Right forelimb (tissue), 1 donor: Measurements from ENCODE around the gene AGRN.
"Not testable (repeated sequence)": the region's sequence is repeated elsewhere in the genome, so short reads cannot be mapped to it uniquely, and the experiment has no call there.

Experiments
- DNase-seq: peaks from one replicate; pipeline ENCODE4 v3.0.0-alpha.2; 2018

The AGRN gene

DNA sequence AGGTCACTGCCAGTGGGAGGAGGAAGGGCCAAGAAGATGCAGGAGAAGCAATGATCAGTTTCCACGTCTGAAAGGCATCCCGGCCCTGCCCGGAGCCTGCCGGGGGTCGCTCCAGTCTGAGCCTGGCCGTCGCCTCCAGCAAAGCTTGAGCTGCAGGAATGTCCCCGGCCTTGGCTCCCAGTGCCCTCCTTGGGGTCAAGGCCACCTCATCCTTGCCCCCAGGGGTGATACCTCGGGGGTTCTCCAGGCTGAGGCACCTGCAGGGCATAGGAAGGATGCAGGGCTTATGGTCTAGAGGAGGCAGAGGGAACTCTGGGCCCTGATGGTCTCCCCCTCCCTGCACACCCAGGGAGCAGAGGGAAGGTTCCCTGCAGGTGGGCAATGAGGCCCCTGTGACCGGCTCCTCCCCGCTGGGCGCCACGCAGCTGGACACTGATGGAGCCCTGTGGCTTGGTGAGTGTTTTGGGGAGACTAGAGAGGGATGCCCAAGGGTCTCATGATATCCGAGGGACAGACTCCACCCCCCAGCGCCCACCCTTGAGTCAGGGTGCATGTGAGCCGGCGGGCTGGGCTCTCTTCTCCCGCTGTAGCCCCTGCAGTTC lies 34.3 kb downstream of the AGRN start:
- no peak for DNase-seq

DNA sequence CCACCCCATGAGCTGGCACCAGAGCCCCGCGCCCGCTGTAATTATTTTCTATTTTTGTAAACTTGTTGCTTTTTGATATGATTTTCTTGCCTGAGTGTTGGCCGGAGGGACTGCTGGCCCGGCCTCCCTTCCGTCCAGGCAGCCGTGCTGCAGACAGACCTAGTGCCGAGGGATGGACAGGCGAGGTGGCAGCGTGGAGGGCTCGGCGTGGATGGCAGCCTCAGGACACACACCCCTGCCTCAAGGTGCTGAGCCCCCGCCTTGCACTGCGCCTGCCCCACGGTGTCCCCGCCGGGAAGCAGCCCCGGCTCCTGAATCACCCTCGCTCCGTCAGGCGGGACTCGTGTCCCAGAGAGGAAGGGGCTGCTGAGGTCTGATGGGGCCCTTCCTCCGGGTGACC lies 35.1 kb downstream of the AGRN start:
- no peak for DNase-seq

DNA sequence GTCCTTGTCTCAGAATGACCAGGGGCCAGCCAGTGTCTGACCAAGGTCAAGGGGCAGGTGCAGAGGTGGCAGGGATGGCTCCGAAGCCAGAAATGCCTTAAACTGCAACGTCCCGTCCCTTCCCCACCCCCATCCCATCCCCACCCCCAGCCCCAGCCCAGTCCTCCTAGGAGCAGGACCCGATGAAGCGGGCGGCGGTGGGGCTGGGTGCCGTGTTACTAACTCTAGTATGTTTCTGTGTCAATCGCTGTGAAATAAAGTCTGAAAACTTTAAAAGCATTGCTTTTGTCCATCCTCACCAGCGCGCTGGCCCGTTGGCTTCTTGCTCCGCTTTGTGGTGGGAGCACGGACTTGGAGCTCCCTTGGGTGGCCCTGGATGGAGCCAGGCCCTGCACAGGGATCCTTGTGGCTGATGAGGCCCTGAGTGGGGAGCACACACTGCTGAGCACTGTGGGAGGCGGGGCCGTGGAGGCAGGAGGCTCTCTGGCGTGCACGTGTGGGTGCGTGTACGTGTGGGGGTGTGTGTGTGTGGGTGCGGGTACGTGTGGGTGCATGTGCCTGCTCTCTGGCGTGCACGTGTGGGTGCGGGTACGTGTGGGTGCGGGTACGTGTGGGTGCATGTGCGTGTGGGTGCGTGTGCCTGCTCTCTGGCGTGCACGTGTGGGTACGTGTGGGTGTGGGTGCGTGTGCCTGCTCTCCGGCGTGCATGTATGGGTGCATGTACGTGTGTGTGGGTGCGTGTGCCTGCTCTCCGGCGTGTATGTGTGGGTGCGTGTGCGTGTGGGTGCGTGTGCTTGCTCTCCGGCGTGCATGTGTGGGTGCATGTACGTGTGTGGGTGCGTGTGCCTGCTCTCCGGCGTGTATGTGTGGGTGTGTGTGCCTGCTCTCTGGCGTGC lies 36.2 kb downstream of the AGRN start:
- no peak for DNase-seq

DNA sequence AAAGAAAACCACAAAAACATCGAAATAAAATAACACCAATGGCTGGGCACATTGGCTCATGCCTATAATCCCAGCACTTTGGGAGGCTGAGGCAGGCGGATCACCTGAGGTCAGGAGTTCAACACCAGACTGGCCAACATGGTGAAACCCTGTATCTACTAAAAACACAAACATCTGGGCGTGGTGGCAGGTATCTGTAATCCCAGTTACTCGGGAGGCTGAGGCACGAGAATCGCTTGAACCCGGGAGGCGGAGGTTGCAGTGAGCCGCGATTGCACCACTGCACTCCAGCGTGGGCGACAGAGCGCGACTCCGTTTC lies 37.8 kb downstream of the AGRN start:
- not testable (repeated sequence) for DNase-seq

DNA sequence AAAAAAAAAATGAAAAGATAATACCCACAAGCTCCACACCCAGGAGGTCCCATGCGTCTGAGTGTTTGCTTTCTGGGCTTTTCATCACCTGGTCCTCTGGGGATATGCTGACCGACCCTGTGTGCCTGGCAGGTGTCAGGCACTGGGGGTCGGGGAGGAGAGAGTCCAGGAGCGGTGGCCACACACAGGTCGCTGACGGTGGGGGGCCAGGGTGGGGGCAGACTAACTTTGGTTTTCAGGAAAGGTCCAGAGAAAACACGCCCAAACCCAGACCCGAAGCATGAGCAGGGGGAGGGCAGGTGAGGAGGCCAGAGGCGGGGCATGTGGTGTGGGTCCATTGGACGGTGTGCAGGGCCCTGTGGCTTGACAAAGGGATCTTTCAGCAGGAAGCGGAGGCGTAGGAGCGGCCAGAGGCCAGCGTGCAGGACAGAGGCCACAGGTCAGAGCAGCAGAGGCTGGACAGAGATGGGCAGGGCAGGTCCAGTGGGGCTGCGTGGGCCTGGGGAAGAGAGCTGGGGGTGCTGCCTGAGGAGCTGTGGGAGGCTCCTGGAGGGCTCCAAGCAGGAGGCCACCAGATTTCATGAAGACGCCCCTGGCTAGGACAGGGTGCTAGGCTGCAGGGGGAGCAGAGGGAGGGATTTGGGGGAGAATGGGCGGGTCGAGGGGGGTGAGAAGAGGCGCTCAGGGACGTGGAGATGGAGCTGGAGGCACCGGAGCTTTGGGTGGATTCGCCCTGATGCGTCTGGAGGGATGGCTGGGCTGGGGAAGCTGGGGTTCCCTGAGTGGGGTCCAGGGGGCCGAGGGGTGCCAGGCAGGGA lies 38.4 kb downstream of the AGRN start:
- no peak for DNase-seq

DNA sequence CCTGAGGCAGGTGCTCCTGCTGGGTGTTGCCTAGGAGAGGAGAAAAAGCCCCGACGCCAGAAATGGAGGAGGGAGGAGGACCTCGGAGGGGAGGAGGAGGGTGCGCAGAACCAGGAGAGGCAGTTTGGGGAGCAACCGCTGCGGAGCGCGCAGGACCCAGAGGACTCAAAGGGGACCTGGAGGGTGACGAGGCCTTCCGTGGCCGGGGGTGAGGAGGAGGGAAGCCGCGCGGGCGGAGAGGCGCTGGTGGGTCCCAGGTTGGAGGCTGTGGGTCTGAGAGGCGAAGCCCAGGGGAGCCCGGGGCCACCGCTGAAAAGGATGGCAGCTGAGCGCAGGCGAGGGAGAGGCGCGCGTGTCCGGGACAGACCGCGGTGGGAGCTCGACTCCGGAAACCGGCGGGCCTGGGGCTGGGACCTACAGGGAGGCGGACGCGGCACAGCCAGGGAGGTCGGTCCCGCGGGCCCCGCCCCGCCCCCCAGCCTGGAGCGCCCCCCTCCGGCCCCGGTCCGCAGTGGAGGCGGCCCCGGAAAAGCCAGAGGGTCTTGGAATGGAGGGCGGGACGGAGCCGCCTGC lies 39.1 kb downstream of the AGRN start:
- no peak for DNase-seq

DNA sequence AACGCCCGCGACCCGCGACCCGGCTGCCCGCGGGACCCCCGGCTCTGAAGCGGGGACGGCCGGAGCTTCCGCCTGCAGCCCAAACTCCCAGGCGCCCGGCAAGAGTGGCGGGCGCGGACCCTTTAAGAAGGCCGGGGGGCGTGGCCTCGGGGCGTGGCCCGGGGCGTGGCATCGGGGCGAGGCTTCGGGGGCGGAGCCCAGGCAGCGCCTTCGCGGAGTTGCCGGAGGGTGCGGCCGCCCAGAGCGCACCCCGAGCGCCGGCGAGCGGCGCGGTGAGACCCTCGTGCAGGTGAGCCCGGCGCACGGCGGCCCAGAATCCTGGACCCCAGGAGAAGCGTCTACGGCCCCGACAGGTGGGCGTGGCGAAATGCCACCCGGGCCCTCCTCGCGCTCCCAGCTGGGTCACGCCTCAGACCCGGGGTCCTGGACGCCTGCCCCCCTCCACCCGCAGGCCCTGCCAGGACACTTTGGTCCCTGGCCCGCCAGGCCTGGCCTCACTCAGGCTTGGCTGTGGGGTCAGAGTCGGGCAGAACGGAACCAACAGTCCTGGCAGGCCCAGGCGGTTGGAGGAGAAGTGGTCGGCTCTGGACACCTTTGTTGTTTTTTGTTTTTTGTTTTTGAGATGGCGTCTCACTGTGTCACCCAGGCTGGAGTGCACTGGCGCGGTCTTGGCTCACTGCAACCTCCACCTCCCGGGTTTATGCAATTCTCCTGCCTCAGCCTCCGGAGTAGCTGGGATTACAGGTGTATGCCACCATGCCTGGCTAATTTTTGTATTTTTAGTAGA lies 39.8 kb downstream of the AGRN start:
- DNase-seq = peak; percentile 76

DNA sequence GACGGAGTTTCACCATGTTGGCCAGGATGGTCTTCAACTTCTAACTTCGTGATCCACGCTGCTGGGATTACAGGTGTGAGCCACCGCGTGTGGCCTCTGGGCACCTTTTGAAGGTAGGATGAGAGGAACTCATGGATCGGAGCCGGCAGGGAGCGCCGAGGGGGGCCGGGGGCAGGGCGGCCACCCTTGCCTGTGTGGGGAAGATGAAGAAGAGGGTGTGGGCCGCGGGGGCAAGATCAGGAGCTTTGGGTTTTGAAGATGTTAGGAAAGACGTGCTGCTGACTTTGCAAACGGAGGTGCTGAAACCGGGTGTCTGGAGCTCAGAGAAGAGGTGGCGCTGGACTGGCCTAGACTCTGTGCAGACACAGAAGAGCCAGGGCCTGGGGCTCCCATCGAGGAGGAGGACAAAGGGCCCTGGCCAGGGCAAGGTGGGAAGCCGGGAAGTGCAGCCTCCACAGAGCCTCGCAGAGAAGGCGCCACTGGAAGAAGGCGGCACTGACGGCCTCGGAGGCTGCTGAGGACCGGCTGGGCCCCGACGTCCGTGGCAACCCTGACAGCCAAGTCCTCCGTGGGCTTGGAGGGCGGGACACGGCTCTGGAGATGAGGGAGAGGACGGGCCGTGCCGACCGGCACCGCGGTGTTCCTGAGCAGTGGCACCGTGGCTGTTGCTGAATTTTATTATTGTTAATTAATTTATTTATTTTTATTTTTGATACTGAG lies 40.5 kb downstream of the AGRN start:
- DNase-seq = no peak

DNA sequence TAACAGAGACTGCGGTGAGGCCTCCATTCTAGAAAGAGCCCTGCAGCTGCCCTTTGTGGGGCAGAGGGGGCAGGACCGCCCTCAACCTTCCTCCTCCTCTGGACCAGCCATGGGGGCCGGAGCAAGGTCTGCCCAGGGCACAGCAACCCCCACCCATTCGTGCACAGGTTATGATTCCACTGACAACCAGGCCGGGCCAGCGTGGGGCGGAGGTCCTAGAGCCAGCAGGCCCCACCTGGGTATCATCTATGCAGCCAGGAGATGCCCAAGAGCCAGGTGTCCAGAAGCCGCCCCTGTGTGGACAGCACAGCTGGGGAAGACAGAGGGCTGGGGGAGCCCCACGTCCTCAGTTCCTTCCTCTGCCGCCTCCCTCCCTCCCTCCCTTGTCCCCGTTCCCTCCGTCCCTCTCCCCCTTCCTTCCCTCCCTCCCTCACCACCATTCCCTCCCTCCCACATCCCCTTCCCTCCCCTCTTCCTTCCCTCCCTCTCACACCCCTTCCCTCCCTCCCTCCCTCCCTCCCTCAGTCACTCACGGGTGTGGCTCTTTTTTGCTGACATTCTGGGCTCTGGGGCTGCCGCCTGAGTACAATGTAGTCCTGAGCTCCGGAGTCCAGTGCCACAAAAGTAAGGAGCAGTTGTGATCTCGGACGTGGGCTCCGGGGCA lies 41.9 kb downstream of the AGRN start:
- no peak for DNase-seq

DNA sequence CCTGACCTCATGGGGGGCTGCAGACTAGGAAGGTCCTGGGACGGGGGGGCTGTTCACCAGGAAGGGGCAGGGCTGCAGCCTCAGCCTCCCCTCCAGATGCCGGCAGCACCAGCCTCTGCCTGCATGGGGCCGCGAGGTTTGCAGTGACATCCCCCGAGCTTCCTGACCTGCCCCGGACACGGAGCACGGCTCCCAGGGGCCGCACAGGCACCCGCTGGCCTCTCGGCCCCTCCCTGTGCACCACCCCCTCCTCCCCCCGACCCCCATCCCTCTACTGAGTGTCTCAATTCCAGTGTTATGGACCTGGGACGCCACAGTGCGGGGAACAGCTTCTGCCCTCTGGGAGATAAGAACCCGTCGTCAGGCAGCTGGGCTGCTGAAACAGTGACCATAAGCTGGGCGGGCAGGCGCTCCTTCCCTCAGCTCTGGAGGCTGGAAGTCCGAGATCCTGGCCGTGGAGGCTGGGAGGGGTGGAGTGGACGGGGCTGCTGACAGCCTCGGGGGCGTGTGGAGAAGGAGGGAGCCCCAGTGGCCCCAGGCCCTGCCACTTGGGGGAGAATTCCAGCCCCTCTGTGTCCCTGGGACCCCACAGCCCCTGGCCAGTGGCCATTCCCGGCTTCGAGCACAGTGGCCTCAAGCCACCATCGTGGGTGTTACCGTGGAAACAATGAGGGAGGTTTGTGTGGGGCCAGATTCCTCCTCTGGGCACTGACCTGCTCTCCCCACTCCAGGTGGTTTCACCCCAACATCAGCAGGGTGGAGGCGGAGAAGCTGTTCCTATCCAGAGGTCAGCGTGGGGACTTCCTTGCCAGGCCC lies 42.6 kb downstream of the AGRN start:
- no peak for DNase-seq

DNA sequence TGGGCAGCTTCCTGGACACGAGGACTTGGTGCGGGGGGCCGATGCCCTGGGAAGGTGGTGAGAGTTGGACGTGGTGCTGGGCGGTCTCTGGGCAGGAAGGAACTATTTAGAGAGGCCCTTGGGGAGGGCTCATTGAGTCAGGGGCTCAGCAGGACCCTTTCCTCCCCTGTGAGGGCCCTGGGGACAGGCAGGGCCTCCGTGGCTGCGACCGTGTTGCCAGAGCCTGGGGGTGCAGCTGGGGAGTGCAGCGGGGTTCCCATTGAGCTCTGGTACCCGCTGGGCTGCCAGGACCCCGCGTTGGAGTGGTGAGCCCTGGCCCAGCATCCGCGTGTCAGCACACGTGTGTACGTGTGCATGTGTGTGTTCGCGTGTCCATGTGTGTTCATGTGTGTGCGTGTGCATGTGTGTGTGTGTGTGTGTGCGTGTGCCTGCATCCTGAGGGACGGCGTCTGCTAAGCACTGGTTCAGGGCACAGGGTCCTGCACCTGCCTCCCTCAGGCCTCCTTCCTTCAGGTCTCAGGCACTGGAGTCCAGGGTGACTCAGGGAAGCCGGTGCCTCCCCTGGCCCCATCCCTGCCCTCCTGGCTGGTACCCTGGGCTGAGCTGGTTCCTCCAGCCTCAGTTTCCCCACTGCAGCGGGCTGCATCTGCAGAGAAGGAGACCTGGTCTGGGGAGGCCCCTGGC lies 43.5 kb downstream of the AGRN start:
- DNase-seq = no peak

DNA sequence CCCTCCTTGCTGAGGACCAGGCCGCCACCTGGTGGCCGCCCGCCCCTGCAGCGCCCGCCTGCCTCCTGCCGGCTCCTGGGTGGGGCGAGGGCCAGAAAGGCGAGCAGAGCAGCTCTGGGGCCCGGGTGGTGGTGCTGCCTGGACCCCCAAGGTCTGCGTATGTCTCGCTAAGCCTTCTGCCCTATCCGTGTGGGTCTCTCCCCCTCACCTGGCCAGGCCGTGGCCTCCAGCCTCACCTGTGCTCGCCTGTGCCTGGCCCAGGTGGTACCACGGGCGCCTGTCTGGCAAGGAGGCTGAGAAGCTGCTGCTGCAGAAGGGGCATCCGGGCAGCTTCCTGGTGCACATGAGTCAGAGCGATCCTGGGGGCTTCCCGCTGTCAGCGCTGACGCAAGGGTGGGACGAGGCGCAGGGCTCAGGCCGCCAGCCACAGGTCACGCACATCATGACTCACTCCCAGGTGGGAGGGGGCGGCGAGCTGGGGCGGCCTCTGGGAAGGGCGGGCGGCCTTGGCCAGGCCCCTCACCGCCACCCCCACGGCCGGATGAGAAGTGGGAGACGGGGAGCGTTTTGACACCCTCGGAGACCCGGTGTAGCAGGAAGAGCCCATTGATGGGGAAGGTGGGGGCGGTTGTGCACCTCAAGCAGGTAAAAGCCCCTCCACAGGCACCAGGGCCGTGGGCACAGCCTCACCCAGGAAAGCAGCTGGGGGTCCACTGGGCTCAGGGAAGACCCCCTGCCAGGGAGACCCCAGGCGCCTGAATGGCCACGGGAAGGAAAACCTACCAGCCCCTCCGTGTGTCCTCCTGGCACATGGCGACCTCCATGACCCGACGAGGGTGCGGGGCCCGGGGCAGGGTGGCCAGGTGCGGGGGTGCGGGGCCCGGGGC lies 44.3 kb downstream of the AGRN start:
- peak; percentile 70 for DNase-seq

DNA sequence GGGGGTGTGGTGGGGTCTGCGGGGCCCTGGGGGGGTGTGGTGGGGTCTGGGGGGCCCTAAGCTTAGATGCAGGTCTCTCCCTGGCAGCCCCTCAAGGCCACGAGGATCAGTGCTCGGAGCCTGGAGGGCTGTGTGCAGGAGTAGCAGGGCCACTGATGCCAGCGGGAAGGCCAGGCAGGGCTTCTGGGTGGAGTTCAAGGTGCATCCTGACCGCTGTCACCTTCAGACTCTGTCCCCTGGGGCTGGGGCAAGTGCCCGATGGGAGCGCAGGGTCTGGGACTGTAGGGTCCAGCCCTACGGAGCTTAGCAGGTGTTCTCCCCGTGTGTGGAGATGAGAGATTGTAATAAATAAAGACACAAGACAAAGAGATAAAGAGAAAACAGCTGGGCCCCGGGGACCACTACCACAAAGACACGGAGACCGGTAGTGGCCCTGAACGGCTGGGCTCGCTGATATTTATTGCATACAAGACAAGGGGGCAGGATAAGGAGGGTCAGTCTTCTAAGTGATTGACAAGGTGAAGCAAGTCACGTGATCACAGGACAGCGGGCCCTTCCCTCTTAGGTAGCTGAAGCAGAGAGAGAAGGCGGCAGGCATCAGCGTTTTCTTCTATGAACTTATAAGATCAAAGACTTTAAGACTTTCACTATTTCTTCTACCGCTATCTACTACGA lies 45.5 kb downstream of the AGRN start:
- no peak for DNase-seq

DNA sequence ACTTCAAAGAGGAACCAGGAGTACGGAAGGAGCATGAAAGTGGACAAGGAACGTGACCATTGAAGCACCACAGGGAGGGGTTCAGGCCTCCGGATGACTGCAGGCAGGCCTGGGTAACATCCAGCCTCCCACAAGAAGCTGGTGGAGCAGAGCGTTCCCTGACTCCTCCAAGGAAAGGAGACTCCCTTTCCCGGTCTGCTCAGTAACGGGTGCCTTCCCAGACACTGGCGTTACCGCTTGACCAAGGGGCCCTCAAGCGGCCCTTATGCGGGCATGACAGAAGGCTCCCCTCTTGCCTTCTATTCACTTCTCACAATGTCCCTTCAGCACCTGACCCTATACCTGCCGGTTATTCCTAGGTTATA lies 46.0 kb downstream of the AGRN start:
- DNase-seq = not testable (repeated sequence)

DNA sequence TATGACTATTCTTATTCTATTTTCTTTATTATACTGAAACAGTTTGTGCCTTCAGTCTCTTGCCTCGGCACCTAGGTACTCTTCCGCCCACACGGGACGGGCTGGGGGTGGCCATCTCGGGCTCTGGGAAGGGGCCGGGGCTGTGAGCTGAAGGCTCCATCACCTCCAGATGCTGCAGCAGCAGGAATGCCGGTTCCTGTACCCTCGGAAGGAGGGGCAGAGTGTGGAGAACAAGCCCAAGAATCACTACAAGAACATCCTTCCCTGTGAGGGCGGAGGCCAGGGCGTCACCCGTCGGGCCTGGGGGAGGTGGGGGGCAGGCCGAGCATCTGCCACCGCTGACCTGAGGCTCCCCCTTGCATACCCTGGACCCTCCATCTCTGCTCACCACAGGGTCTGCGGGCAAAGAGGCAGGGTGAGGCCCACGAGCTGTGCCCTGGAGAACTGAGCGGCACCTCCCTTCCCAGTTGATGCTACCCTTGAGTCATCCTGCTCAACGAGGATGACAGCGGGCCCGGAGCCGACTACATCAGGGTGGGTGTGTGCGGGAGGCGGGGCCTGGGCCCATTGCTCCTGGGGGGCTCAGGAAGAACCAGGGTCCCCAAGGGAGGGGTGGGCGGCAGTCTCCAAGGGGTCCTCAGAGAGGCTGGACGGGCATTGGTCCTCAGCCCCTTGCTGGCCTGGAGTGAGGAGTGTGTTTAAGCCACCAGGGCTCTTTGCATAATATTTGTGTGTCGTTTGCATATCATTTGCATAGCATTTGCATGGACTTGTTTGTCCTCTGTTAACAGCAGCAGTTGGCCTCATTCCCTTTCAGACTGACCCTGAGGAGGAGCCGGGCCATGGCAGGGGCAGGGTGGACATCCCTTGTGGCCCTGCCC lies 46.7 kb downstream of the AGRN start:
- no peak for DNase-seq

DNA sequence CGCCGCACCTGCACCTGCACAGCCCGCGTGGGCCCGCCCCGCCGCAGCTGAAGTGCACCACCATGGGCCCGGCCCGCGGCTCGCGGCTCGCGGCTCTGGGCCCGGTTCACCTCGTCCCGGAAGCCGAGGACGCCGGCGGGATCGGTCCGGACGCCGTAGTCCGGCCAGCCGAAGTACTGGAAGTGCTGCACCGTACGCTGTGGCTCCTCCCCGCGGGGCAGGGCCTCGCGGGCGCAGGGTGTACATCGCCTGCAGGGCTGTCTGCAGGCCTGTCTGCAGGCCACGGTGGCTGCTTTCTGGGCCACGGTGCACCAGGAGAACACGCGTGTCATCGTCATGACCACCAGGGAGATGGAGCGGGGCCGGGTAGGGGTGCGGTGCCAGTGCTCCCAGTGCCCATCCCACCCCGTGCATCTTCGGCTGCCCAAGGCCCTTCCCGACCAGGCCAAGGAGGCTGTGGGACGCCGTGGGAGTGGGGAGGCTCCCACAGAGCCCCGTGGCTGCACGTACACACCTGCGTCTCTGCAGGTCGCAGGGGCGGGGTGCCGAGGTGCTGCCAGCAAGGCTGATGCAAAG lies 47.5 kb downstream of the AGRN start:
- no peak for DNase-seq
